ENCODE results near the gene MAPK6. TPM values are rescaled to one million over a fixed set of nuclear protein-coding genes. Genes with fewer than 3 reads are reported as not detected.
A peak's percentile ranks its signal among the peaks of the same experiment; 100 is the strongest.

The MAPK6 gene
- total and polyA plus RNA-seq, 11 donors: 3.6 to 26.2 (median 17.5) TPM

DNA sequence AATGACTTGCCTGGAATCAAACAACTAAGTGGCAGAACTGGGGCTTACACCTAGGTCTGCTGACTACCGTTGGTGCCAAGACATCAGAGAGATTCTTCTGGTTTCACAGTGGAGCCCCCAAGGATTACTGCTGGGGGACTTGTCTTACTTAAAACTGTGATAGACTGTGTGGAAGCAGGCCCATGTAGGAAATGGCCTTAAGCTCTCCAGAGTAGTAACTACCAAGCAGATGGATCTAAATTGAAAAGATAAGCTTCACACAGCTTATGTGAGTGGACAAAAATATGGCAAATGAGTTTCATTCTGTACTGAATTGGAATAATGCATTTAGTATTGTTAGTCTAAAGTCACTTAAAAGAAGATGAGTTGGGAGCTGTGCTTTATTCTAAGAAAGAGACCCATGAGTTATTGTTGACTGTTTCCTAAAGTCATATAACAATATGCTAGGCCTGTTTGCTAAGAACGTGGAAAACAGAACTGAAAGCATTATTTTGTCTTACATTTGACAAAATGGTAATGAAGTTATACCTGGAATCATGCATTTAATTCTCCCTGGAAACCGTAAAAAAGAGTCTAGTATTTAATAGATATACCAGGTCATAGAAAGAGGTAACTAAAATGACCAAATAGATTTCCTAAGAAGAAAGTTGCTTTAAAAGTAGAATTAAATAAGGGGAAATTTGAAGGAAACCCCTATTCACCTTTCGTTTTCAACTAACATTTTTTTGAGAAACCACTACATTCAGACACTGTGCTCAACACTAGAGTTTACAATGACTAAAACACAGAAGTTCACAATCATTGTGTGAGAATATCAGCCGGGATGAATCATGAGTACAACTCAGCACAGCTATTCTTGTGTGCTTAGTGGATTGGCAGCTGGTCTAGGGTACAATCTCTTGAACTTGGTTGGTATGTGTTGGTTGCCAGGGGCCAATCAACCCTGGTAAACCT is 13.0 kb upstream of the MAPK6 start:
- Histone ChIP-seq H3K27me3 (no peaks in the 10 kb centered on the region), H3K9me3 (no peaks in the 10 kb centered on the region), H3K4me1 (peaks cover 0 to 33% (median 16%) of the 10 kb centered on the region in 12 donors), H3K27ac (peak overlapping the region in 10 of 12 donors; percentile 15 to 58 (median 44)), H3K4me3 (no peak overlapping the region), H3K36me3 (no peaks in the 10 kb centered on the region)
- intact Hi-C loops (cut with DNase I): no loop called here
- ATAC-seq: peak; percentile 83 to 90 (median 88)
- TF ChIP-seq, protein P1, sequence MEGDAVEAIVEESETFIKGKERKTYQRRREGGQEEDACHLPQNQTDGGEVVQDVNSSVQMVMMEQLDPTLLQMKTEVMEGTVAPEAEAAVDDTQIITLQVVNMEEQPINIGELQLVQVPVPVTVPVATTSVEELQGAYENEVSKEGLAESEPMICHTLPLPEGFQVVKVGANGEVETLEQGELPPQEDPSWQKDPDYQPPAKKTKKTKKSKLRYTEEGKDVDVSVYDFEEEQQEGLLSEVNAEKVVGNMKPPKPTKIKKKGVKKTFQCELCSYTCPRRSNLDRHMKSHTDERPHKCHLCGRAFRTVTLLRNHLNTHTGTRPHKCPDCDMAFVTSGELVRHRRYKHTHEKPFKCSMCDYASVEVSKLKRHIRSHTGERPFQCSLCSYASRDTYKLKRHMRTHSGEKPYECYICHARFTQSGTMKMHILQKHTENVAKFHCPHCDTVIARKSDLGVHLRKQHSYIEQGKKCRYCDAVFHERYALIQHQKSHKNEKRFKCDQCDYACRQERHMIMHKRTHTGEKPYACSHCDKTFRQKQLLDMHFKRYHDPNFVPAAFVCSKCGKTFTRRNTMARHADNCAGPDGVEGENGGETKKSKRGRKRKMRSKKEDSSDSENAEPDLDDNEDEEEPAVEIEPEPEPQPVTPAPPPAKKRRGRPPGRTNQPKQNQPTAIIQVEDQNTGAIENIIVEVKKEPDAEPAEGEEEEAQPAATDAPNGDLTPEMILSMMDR (IDR thresholded peaks at IDR 0.05): no peak
- no peak for TF ChIP-seq POLR2A (IDR thresholded peaks at IDR 0.05)
- DNase-seq: no peak
- WGBS, 4 donors: 62 to 65% (median 63%) methylated on average over 5 of the region's 5 CpGs

DNA sequence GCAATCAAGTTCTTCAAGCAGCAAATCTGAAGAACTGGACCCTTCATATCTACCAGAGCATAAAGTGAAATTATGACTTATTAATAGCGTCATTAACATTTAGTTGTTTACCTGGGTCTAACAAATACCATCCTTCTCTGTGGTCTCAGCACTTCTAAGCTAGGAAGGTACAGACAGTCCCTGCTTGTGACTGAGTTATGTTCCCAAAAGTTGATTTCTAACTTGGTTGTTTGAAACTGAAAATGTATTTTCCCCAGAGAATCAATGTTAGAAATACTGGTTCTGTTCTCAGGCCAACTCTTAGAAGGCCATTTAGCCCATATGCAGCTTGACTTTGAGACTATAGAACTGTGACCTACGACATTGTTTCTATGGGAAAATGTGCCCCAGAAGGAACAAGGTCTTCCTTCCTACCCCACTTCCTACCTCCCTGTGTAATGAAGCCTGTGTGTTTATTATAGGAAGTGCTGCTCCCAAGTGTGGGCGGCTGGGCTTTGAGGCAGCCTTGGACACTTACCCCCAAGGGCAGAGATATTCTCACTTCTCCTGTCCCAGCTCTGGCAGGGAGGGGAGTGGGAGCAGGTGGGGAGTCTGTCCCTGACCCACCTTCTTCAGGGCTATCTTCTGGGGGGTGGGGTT is 12.2 kb upstream of the MAPK6 start:
- intact Hi-C loops (cut with DNase I): no loop called here
- H3K9me3 ChIP-seq: no peaks in the 10 kb centered on the region
- peaks cover 0 to 33% (median 21%) of the 10 kb centered on the region in 12 donors for H3K4me1 ChIP-seq
- TF ChIP-seq, protein P1 (IDR thresholded peaks at IDR 0.05): no peak
- TF ChIP-seq POLR2A (IDR thresholded peaks at IDR 0.05): no peak
- H3K36me3 ChIP-seq: no peaks in the 10 kb centered on the region
- peak overlapping the region in 11 of 12 donors; percentile 0 to 58 (median 43) for H3K27ac ChIP-seq
- DNase-seq: no peak
- no peaks in the 10 kb centered on the region for H3K27me3 ChIP-seq
- 59 to 70% (median 65%) methylated on average over 3 of the region's 3 CpGs for WGBS, 4 donors
- ATAC-seq: peak; percentile 38 to 63 (median 50)
- H3K4me3 ChIP-seq: no peak overlapping the region

DNA sequence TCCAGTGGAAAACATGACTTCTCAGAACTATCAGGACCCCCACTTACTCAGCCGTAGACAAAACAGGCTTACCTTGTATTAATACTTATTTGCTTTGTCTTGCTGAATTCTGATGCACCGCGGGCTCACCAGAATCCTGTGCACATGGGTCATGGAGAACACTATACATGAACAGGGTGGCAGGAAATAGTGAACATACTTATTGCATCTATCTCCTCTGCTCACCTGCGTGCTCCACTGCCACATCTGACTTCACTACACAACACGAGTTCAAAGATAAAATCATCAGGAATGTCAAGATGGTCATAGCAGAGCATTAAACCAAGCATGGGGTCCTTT is 10.7 kb upstream of the MAPK6 start:
- DNase-seq (no peak), ATAC-seq (no peak)
- H3K4me1 ChIP-seq: peaks cover 0 to 39% (median 29%) of the 10 kb centered on the region in 12 donors
- H3K27me3 ChIP-seq: no peaks in the 10 kb centered on the region
- H3K4me3 ChIP-seq: no peak overlapping the region
- H3K9me3 ChIP-seq: no peaks in the 10 kb centered on the region
- H3K36me3 ChIP-seq: no peaks in the 10 kb centered on the region
- TF ChIP-seq POLR2A (IDR thresholded peaks at IDR 0.05): no peak
- TF ChIP-seq, protein P1 (IDR thresholded peaks at IDR 0.05): no peak
- 91 to 94% (median 92%) methylated on average over 5 of the region's 5 CpGs for WGBS, 4 donors
- intact Hi-C loops (cut with DNase I): no loop called here
- H3K27ac ChIP-seq: no peak overlapping the region
